Measurements from ENCODE around the gene ADORA1.
A peak's percentile ranks its signal among the peaks of the same experiment; 100 is the strongest.

ADORA1 gene

GRCh38 chr1:203095061-203095690, 32.4 kb upstream of the ADORA1 start:
- no peak for DNase-seq

DNA sequence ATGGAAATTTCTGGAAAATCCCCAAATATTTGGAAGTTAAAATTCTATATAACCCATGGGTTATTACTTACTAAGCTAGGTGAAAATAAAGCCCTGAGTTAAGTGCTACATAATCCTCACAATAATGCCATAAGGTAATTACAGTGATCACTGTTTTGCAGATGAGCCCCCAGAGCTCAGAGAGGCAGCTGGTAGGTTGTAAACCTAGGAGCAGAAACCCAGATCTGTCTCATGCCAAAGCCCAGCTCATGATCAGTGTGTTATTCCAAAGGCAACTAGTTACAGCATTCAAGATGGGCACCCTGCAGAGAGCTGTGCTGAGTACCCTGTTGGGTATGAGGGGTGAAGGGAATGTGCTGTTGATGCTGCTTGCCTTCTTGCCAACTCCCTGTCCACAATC, 31.0 kb upstream of the ADORA1 start:
- no peak for DNase-seq

DNA sequence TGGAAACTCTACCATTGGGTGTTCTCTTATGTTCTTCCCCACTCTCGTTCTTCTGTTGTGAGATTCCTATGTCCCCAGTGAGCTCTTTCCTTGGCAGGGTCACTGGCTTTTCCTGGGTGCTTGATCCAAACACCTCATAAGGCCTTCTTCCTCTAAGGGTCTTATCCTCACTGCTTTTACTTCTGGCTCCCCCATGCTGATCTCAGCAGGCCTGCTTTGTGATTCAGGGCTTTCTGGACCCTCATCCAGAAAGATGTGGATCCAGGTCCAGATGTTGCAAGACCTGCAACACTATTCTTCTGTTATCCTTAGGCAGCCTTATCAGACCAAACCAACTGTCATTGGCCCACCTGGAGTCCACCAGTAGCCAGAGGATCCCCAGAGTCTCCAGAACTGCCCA, 30.5 kb upstream of the ADORA1 start:
- DNase-seq: no peak

DNA sequence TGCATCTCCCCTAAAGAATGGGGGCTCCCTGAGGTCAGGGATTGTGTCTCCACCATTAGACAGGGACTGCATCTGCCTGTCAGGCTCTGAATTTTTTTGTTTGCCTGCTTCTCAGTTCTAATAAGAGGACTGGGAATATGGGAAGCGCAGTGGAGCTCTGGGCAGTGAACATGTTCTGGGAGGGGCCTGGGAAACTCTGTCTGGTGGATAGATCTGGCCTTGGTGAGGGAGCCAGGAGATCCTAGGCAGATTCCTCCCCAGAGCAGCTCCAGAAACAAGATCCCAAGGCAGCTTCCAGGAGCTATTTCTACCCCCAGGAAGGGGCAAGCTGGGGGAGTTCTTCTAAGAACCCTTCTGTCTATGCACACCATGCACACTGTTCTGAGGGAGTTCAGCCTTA, 29.1 kb upstream of the ADORA1 start:
- DNase-seq: no peak

GRCh38 chr1:203098914-203099520, 28.5 kb upstream of the ADORA1 start:
- DNase-seq: no peak

DNA sequence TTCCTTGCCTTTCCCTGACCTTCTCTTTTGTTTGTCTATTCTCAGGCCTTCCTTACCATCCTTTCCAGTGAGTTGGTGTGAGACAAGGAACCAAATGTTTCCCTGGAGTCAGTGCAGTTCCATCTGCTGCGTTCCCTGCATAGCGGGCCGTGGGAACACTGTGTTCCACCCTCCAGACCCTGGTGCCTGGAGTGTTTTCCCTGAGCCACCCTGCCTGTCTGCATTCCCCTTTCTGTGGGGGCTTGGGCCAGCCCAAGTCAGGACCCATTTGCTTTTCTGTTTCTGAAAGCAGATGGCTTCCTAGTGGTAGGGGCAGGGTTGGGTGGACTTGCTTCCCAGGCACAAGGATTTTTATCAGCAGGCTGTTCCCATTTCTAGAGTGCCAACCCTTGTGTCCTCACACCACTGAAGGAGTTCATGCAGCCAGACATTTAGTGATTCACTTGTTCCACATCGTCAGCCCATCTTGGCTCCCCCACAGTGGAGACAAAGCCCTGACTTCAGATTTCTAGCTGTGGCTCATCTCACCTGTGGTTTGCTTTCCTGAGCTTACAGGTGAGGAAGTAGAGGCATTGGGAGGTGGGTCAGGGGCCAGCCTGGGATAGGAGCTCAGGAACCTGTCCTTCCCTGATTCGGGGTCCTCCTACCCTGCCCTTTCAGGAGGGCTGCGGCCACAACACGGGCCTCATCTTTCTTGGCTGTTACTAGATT, 27.6 kb upstream of the ADORA1 start:
- peak in 1 of 14 donors; percentile 90 for DNase-seq

GRCh38 chr1:203100516-203100869, 27.0 kb upstream of the ADORA1 start:
- no peak for DNase-seq

DNA sequence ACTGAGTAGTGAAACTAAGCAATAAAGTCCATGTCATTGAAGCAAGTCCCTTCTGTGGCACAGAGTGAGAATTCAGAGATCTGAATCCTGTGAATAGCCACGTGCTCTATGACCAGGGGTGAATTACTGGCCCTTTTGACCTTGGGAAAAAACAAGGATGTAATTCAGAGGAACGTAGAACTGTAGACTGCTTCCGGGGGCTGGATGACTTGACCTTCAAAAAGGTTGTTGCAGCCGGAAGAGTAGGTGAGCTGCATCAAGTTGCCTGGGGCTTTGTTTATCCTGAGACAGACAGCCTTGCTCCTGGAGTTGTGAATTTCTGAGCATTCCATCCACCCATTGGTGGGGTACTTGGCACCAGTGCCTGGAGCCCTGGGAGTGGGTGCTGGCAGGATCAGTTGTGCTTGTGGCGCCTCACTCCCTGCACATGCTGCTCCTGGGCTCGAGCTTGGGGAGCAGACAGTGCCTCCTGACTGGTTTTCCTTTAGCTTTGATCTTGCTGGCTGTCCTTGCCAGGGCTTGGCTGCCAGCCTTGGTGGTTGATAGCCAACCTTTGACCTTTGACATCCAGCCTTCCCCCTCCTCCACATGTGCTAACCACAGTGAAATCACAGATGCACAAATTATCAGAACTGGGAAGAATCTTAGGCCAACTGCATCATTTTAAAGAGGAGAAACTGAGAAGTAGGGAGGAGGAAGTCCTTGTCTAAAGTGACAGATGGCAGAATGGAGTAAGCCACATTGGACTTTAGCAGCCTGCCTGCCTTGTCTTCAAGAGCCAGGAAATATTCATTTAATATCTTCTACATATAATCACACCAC, 25.5 kb upstream of the ADORA1 start:
- DNase-seq: peak in 1 of 14 donors; percentile 75

DNA sequence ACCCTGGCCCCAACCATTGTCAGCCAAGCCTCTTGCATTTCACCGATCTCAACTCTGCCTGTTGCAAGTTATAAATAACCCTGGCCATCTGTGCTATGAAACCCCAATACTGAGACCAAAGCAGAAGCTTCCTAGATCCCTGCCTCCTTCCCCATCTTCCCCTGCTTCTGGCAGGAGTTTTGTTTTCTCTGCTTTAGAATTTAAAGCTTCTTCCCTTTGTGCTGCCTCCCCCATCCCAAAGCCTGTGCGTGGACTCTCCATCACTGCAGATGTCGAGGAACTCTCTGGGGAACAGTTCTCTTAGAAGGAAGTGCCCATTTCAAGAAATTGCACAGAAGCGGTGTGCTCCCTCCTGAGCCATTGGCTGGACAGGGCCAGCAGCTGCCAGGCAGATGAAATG, 24.3 kb upstream of the ADORA1 start:
- DNase-seq: peak in 1 of 14 donors; percentile 75

DNA sequence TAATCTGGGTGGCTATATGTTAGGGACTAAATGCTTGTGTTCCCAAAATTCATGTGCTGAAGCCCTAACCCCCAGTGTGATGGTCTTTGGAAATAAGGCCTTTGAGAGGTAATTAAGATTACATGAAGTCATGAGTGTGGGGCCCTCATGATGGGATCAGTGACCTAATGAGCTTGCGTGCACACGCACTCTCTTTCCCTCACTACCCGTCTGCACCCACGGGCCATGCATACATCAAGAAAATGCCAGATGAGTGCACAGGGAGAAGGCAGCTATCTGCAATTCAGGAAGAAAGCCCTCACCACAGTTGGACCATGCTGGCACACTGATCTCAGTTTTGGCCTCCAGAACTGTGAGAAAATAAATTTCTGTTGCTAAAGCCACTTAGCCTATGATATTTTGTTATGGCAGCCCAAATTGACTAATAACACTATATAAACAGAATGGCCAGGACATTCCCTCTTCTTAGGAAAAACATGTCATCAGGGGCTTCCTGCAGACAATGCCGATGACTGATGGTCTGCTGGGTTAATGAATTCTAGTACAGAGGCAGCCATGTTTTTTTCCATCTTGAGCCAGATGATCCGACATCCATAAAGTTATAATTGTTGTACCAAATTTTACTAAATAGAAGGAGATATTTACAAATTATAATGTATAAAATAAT, 23.6 kb upstream of the ADORA1 start:
- DNase-seq: peak in 1 of 14 donors; percentile 34

DNA sequence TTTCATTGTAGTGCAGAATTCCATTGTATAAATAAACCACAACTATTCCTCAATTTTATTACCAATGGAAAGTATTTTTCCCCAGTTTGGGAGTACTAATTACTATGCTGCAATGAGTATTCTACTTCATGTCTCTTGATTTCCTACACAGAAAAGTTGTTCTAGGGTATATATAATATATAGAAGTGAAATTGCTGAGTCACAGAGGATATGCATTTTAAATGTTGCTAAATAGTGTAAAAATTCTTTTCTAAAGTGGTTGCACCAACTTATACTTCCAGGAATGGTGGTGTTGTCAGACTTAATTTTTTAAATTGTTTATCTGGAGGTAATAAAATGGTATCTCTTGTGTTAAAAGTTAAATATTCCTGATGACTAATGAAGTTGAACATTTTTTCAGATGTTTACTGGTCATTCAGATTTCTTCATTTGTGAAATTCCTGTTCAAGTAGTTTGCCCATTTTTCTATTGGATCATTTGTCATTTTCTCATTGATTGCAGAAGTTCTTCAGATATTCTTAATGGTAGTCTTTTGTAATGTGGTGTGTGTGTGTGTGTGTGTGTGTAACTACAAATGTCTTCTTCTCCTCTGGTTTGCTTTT, 22.6 kb upstream of the ADORA1 start:
- DNase-seq: no peak

GRCh38 chr1:203112475-203112874, 15.1 kb upstream of the ADORA1 start:
- DNase-seq: no peak

DNA sequence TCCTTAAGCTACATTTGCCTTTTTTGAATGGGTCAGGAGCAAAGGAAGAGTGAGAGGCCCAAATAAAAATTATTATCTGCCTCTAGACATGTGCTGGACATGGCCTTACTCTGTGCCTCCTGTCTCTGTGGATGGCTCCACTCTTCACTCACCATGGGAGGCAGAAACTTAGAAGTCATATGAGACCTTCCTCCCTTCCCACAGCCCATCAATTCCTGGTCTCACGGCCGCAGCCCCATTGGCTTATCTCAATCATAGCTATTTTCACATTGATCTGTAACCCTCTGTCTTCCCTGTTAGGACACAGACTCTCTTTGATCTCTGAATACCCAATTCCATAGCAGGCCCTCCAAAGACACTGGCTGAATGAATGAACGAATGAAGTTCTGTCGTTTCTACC, 14.2 kb upstream of the ADORA1 start:
- no peak for DNase-seq

DNA sequence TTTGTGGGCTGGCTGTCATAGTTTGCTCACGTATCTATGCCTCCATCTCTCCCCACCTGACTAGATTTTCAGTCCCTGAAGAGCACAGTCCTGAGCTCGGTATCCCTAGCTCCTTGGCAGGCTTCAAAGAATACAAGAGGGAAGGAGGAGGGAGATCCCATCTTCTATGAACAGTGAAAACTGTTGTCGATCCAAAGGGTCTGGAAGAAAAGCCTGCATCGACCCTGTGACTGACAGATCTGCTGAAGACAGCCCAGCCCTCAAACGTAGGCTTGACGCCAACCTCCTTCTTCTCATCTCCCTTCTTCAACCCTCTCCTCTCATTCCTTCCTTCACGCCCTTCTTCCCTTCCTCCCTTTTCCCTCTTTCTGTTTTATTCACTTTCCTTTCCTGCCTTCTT, 13.3 kb upstream of the ADORA1 start:
- no peak for DNase-seq

- no peak for DNase-seq
Observed at GRCh38 chr1:203116091-203116820, 11.3 kb upstream of the ADORA1 start.

GRCh38 chr1:203117611-203118575, 9.6 kb upstream of the ADORA1 start:
- peak in 12 of 14 donors; percentile 20 to 78 (median 46) for DNase-seq

DNA sequence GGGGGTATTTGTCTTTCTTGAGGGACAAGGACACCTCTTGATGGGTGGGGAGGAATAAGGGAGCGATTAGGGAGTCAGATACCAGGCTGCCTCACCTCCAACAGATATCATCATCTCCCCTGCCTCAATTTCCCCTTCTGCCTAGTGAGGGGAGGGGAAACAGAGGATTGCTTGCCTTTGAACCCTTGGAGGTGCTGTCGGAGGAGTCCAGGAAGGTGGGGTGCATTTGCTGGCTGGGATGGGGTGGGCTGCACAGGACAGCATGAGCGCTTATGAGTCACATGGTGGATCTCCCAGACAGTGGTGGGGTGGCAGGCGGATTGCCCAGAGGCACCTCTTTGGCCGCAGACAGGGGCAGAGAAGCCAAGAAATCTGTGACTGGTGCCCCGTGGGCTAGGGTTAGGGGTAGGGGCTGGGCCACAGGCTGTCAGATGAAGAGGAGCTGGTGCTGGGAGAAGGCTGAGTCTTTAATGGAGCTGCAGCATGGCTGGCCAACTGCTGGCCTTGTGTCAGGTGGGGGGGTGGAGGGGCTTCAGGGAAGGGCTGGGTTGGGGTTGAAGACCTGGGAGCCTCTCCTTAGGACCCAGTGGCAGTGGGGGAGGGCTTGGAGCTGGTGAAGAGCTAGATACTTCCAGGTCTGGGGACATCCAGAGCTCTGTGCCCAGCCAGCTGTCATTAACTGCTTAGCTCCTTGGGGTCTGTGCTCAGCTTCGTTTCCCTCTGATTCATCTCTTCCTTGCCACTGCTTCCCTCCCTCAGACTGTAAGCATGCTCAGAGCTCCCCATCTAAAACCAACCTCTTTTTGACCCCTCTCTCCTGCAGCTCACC, 7.0 kb upstream of the ADORA1 start:
- DNase-seq: no peak

DNA sequence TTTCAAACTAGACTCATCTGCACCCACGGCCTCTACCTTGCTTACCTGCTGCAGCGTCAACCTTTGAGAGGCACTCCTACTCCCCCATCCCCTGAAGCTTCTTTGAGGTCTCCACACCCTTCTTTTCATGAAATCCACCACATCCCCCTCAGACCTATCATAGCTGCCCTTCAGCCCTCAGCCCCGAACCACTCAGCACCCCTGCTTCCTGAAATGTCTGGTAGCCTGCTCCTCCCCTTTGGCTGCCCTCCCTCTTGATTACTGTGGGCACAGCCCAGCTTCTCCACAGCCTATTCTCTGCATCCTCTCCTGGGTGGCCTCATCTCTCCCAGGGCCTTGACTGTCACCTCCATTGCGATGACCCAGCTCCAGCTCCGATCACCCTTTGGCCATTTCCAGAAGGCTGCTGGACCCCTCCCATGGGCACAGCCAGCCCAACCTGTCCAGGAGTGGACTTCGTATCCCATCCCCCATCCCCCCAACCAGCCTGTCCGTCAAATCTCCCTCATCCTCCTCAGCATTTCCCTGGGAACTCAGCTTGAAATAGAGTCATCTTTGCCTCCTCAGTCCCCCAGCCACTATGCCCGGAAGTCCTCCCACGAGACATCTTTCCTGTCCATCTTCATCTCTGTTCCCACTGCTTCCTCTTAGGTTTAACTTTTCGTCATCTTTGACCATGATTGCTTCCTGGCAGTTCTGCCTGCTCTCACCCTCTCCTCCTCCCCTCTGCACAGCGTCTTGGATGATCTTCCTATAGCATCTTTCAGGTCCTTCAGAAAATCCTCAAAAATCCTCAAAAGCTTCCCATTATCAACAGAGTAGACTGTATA, 6.1 kb upstream of the ADORA1 start:
- DNase-seq: no peak
